ENCODE measurements around the gene MCEMP1. TPM values are rescaled to one million over a fixed set of nuclear protein-coding genes. Genes with fewer than 3 reads are reported as not detected.

MCEMP1 gene
- total and polyA plus RNA-seq, 2 of the 4 experiments (the other 2 are of a cell fraction), result 0.15 TPM; not detected in 1

- TF ChIP-seq ELK1 (IDR thresholded peaks at IDR 0.05; ENCODE audit: borderline replicate concordance, low read depth, low read length), result no peak
- peak; percentile 40; the same call in 1 of the 2 replicates for TF ChIP-seq MXI1 (IDR thresholded peaks at IDR 0.05; ENCODE audit: borderline replicate concordance, low read depth, low read length)
- TF ChIP-seq RAD21 (IDR thresholded peaks at IDR 0.05; ENCODE audit: low read length), result peak; percentile 45
Observed at GRCh38 chr19:7681340-7682174, 4.7 kb downstream of the MCEMP1 start (continued).

Measured in IMR-90 (cell line).